HG02943 (cell line): ENCODE results near the gene STX16.
"Not testable (repeated sequence)": the region's sequence is repeated elsewhere in the genome, so short reads cannot be mapped to it uniquely, and the experiment has no call there.

Experiments
- ATAC-seq: cut with Tn5 transposase; IDR thresholded peaks from one replicate; pipeline ENCODE4 v1.9.1; 2021; ENCODE audit warnings: mild to moderate bottlenecking, low read depth, moderate library complexity; ENCODE audit not compliant: unreplicated experiment

The STX16 gene

GRCh38 chr20:58635279-58635665, 15.8 kb upstream of the STX16 start:
- no peak for ATAC-seq

DNA sequence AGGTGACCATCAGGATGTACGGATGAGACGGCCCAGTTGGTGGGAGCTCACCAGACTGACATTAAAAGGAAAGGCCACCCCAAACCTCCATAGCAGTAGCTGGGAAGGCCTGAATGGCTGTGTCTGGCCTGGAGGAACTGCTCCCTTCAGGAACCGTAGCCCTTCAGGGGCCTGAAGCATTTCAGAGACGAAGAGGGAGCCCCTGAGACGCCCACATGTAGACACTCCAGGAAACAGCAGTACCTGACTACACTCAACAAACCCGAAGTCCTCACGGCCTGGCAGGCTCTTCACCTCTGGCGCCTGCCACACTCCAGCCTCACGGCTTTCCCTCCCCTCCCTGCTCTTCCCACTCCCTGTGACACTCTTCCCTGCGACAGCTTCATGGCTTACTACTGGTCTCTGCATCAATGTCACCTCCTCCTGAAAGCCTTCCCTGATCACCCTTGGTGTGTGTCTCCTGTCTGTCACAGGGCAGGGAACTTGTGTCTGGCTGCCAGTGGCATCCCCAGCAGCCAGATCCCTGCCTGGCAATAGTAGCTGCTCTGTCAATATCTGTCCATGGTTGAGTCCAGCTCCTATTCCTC, 14.6 kb upstream of the STX16 start:
- ATAC-seq, result no peak

DNA sequence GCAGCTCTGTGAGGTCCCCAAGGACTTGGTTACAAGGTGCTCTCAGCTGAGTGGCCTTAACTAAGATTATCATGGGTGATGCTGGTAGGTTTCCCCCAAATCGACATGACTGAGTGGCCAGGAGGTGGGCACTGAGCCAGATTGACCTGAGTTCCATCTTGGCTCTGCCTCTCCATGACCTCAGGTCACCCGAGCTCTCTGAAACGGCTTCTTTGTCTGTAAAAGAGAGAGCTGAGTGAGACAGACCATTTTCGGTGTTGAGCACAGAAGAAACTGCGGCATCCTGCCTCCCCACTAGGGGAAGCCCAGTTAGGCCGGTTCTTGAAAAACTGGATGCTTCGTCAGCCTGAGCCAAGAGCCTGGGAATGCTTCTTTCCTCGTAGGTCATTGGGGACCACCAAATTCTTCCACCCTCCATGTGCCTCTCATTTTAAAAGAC, 14.1 kb upstream of the STX16 start:
- no peak for ATAC-seq

GRCh38 chr20:58637466-58638213, 13.4 kb upstream of the STX16 start:
- ATAC-seq, result no peak

GRCh38 chr20:58638467-58639181, 12.5 kb upstream of the STX16 start:
- ATAC-seq, result no peak

DNA sequence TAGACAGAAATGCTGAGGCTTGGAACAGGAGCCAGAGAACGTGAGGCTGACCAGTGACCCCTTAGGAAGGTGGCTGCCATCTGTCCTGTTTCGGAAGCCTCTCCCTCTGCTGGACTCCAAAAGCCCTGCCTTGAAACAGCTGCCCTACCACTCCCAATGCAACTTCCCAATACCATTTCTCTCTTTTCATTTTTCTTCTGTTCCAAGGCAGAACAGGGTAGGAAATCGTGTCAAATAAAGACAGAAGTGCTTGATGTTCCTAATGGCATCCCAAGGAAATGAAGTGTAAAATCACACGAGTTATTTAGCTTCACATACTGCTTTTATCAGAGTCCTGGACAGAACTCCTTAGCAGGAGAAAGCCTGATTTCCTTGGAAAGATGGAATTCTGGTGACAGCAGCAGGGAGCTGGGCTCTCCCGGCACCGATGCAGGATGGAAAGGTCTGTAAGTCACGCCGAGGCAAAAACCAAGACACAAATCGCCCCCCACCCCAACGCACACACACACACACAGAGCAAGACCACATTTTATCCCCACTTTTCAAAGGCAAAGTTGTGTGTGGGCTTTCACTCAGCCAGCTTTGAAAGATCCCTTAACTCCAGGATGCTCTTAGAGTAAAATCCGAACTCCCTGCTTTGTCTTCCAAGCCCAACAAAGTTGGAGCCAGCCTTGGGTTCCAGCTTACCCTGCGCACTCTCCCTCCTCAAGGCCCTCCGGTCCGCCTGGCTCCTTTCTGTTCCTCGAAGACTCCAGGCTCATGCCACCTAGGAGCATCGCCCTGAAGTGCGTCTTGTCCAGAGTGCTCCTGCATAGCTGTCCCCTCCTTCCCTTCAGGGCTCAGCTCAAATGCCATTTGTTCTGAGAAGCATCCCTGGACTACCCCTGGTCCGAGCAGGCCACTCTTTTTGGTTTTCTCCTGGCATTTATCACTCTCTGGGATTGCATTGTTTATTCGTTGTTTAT, 11.6 kb upstream of the STX16 start:
- no peak for ATAC-seq

- no peak for ATAC-seq
Measured at GRCh38 chr20:58640446-58640845, 10.6 kb upstream of the STX16 start.

DNA sequence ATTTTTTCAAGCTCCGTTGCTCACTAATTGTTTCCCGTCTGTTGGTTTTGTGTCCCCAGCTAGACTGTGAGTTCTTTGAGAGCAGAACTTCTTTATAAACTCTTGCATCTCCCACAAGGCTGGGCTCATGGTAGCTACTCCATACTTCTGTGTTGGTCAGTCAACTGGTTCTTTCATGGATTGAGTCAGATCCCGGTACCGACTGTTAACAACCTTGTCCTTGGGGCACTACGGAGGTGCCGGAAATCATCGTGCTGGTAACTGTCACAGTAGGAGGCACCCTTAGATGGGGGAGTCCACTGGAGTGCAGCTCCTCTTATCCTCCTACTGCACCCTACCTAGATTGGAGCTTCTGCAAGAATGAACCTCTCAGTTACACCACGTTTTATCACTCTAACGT, 8.6 kb upstream of the STX16 start:
- ATAC-seq, result no peak

GRCh38 chr20:58642896-58643295, 8.2 kb upstream of the STX16 start:
- not testable (repeated sequence) for ATAC-seq

DNA sequence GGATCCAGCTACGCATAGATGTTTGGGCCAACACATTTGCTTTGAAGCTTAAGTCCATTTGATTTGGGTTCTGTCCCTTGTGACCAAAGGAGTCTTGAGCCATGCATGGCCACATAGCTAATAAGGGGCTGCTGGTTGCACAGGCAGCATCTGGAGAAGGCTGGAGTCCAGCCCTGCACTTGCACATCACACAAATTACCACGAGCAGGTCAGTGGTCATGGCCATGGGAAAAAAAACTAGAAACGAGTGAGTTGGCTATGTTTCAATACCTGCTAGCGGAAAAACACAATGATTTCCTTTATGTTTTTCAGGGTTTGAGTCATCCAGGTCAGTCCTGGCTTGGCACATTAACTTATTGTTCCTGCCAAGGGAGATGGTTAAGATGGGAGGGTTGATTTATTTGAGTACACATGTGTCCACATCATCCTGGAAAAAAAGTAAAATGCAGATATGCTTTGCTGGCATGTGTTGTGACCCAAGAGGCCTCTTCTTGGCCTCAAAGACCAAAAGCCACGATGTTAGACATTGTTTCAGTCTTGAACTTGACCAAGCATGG, 5.6 kb upstream of the STX16 start:
- no peak for ATAC-seq

- no peak for ATAC-seq
Measured at GRCh38 chr20:58646257-58646656, 4.8 kb upstream of the STX16 start.

- ATAC-seq, result no peak
Measured at GRCh38 chr20:58646703-58647102, 4.4 kb upstream of the STX16 start.

DNA sequence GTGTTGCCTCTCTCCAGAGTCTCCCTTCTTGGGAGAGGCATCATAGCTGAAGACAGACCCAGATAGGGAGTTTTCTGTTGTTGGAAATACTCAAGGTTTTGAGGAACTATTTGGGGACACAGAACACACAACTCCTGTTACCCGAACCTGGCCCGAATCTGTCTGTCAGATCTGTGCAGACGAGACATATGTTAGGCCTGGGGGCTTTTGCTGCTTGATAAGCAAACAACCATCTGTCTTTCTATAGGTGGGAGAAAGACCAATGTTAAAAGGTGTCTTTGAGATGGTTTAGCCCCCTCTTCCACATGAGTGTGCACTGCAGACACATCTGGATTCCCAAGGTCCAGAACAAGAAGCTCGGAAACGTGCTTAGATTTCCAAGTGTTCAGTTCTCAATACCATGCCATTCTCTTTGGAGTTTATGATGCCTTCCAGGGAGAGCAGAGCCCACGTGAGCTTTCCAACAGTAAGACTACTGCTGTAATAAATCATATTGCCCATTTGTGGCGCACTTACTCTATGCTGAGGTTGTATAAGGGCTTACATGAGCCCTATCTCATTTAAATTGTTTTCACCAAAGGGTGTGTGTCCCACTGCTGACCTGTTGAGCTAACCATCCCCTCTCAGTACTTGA, 3.8 kb upstream of the STX16 start:
- no peak for ATAC-seq

- no peak for ATAC-seq
Measured at GRCh38 chr20:58647796-58648501, 3.1 kb upstream of the STX16 start.

DNA sequence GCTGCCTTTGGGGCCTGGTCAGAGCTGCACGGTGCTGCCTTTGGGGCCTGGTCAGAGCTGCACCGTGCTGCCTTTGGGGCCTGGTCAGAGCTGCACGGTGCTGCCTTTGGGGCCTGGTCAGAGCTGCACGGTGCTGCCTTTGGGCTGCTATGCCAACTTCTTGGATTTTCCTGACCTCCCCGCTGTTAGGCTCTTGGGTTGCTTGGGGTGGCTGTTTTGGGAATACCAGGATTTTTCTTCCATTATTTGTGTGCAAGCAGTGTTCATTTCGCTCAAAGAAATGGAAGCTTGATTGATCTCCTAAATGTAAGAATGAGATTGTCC, 2.6 kb upstream of the STX16 start:
- ATAC-seq, result not testable (repeated sequence)

DNA sequence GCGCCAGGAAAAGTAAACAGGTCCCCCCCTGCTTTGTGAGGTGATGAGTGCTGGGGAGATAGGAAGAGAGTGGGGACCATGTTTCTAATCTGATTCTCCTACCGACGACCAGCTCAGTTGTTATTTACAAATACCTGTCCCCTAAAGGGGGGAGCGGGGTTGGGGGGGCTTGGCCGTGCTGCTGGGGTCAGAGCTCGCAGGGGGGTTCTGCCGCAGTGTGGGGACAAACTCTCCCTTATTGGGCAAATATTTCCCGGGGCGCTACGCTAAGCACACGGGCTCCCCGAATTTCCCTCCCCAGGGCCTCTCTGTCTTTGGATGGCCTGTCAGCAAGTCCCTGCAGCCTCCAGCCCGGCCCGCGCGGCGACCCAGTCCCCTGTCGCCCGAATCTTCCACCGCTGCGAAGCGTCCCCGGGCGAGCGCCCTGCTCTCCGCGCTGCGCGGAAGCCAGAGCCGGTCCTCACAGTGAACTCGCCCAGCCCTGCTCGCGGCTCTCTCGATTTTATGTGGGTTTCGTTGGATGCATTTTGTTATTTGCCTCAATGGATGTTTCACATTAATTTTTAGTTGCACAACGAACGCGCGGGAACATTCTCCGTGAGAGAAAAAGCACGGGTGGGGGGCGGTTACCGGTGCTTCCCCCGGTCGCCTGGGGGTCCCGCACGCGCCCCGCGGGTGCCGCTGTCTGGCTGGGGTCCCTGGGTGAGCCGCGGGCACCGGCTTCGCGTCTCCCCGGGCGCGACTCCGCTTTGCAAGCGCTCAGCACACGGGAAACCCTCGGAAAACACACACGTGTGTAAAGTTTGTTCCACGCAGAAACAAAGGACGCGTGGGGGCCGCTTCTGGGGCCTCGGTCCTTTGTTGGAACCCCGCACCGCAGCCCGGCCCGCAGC, 1.5 kb upstream of the STX16 start:
- ATAC-seq, result no peak

DNA sequence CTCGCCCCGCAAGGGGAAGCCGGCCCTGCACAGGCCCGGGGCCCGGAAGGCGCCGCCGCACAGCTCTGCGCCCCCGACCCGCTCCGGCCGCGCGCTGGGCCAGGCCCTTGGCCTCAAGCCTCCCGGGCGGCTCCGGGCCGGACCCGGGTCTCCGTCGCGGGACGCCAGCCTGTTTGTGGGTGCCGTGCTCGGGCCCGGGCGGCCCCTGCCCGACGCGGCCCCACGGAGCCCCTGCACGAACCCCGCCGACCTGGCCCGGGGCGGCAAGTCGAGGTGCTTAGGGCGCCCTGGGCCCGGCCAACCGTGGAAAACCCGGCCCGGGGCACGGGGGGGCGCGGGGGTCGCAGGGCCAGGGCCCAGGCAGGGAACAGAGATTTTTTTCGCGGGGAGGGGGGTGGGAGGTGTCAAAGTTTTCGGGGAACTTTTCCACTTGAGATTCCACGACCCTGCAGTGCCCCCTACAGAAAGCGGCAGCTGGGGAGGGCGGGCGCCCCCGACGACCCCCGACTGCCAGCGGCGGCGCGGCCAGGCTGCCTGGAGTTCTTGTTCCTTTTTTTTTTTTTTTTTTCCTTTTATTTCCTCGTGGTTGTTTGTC, 805 bp upstream of the STX16 start:
- no peak for ATAC-seq

GRCh38 chr20:58651559-58651945, 469 bp downstream of the STX16 start:
- no peak for ATAC-seq
